Activated CD8-positive, alpha-beta memory T cell treated with anti-CD3 and anti-CD28 coated beads, Interleukin-2, amount 10 ng/mL, durations not matched to agents 7 days and 5 days (primary cell): ENCODE results near the gene USP50. TPM values are rescaled to one million over a fixed set of nuclear protein-coding genes. Genes with fewer than 3 reads are reported as not detected.
"Not testable (repeated sequence)": the region's sequence is repeated elsewhere in the genome, so short reads cannot be mapped to it uniquely, and the experiment has no call there.

ENCODE experiments used
- ATAC-seq: fragments of 150-1000 bp; cut with Tn5 transposase; one replicate; pipeline ENCODE4 v1.10.0; 2021; ENCODE audit warnings: moderate library complexity
- CTCF ChIA-PET: fragments of 350-600 bp; sonication (Branson Sonifier 250); formaldehyde crosslinking; loops from one replicate; lab custom pipeline; 2021; ENCODE audit warnings: antibody characterized with exemption; lab: Charles Lee
- DNase-seq: peaks from one replicate; pipeline ENCODE4 v3.0.0-alpha.2; 2020
- H3K27ac Mint-ChIP-seq: one replicate; pipeline ENCODE4 v1.8.0; 2021; ENCODE audit warnings: mild to moderate bottlenecking, mixed read lengths
- H3K27me3 Mint-ChIP-seq: one replicate; pipeline ENCODE4 v1.8.0; 2021; ENCODE audit warnings: mixed read lengths
- H3K36me3 Mint-ChIP-seq: one replicate; pipeline ENCODE4 v1.8.0; 2021; ENCODE audit warnings: mild to moderate bottlenecking, mixed read lengths
- H3K4me1 Mint-ChIP-seq: one replicate; pipeline ENCODE4 v1.8.0; 2021; ENCODE audit warnings: mixed read lengths
- H3K4me3 Mint-ChIP-seq: one replicate; pipeline ENCODE4 v1.8.0; 2021; ENCODE audit warnings: mild to moderate bottlenecking, moderate library complexity, mixed read lengths
- H3K9me3 Mint-ChIP-seq: one replicate; pipeline ENCODE4 v1.8.0; 2022; ENCODE audit warnings: low read depth, mixed read lengths
- total RNA-seq, 2 experiments: library from RNA; stranded (reverse); gene quantifications; one replicate each; pipeline ENCODE4 v1.2.3, GENCODE V29; 2021

USP50 gene
- total RNA-seq, 2 experiments from 2014 or later: not detected

- no peak for DNase-seq
- no peak overlapping the region for H3K4me3 Mint-ChIP-seq
- H3K27ac Mint-ChIP-seq: no peak overlapping the region
- H3K36me3 Mint-ChIP-seq: no peaks in the 10 kb centered on the region
- peaks cover 17% of the 10 kb centered on the region for H3K27me3 Mint-ChIP-seq
- CTCF ChIA-PET: interaction anchor here (0.6 kb wide), 1 partner anchor 31 kb away, joined by 5 read pairs; no protein-coding TSS in a partner anchor
- ATAC-seq: no peak
- H3K4me1 Mint-ChIP-seq: peaks cover 2% of the 10 kb centered on the region
- no peaks in the 10 kb centered on the region for H3K9me3 Mint-ChIP-seq
These were observed 2.1 kb downstream of the USP50 start for GRCh38 chr15:50544368-50544767.

GRCh38 chr15:50543556-50543955 lies 2.9 kb downstream of the USP50 start:
- Mint-ChIP-seq H3K4me1 (peaks cover 2% of the 10 kb centered on the region), H3K9me3 (no peaks in the 10 kb centered on the region), H3K27me3 (peaks cover 17% of the 10 kb centered on the region), H3K27ac (no peak overlapping the region), H3K4me3 (no peak overlapping the region), H3K36me3 (no peaks in the 10 kb centered on the region)
- DNase-seq: no peak
- no peak for ATAC-seq
- CTCF ChIA-PET: interaction anchor here (1.0 kb wide), 1 partner anchor 19 kb away, joined by 6 read pairs; no protein-coding TSS in a partner anchor

DNA sequence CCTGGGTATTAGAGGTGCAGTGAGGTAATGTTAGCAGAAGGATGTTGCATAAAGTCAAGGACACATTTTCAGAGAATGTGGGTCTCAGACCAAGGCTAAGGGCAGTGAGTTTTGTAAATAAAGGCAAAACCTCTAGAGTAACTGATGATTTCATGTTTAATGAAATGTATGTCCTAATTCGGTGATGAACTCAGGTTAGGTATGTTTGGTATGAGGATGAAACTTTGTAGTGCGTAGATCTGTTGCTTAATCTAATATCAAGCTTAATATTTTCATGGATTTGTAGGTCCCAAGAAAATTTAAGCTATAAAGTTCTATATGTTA lies 3.6 kb downstream of the USP50 start:
- H3K27me3 Mint-ChIP-seq: peaks cover 19% of the 10 kb centered on the region
- CTCF ChIA-PET: interaction anchor here (1.0 kb wide), 1 partner anchor 19 kb away, joined by 6 read pairs; no protein-coding TSS in a partner anchor
- no peaks in the 10 kb centered on the region for H3K36me3 Mint-ChIP-seq
- ATAC-seq: no peak
- no peak overlapping the region for H3K4me3 Mint-ChIP-seq
- peaks cover 2% of the 10 kb centered on the region for H3K4me1 Mint-ChIP-seq
- no peak for DNase-seq
- no peak overlapping the region for H3K27ac Mint-ChIP-seq
- no peaks in the 10 kb centered on the region for H3K9me3 Mint-ChIP-seq

- peaks cover 4% of the 10 kb centered on the region for H3K27me3 Mint-ChIP-seq
- DNase-seq (no peak), ATAC-seq (peak; percentile 27)
- no peak overlapping the region for H3K27ac Mint-ChIP-seq
- CTCF ChIA-PET: no interaction called here
- peaks cover 10% of the 10 kb centered on the region for H3K4me1 Mint-ChIP-seq
- H3K36me3 Mint-ChIP-seq: no peaks in the 10 kb centered on the region
- no peak overlapping the region for H3K4me3 Mint-ChIP-seq
- no peaks in the 10 kb centered on the region for H3K9me3 Mint-ChIP-seq
These were observed 14.7 kb downstream of the USP50 start for GRCh38 chr15:50531766-50532165.

GRCh38 chr15:50531163-50531562 lies 15.3 kb downstream of the USP50 start:
- CTCF ChIA-PET: no interaction called here
- Mint-ChIP-seq H3K27me3 (peaks cover 4% of the 10 kb centered on the region), H3K9me3 (no peaks in the 10 kb centered on the region), H3K4me1 (peaks cover 10% of the 10 kb centered on the region), H3K4me3 (no peak overlapping the region), H3K27ac (no peak overlapping the region), H3K36me3 (no peaks in the 10 kb centered on the region)
- ATAC-seq: no peak
- no peak for DNase-seq

DNA sequence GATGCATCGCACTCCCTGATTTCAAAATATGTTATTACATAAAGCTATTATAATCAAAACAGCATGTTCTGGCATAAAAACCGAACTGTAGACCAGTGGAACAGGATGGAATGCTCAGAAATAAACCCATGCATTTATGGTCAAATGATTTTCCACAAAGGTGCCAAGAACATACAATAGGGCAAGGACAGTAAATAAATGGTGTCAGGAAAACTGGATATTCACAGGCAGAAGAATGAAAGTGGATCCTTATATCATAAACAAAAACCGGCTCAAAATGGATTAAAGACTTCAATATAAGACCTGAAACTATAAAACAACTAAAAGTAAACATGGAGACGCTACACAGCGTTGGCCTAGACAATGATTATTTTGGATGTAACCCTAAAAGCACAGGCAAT lies 22.6 kb downstream of the USP50 start:
- CTCF ChIA-PET: no interaction called here
- H3K4me1 Mint-ChIP-seq: no peaks in the 10 kb centered on the region
- no peaks in the 10 kb centered on the region for H3K9me3 Mint-ChIP-seq
- no peak for DNase-seq
- no peaks in the 10 kb centered on the region for H3K36me3 Mint-ChIP-seq
- H3K27me3 Mint-ChIP-seq: no peaks in the 10 kb centered on the region
- H3K27ac Mint-ChIP-seq: no peak overlapping the region
- H3K4me3 Mint-ChIP-seq: no peak overlapping the region
- ATAC-seq: no peak

GRCh38 chr15:50519740-50520425 lies 26.6 kb downstream of the USP50 start:
- Mint-ChIP-seq H3K36me3 (no peaks in the 10 kb centered on the region), H3K4me3 (no peak overlapping the region), H3K27me3 (no peaks in the 10 kb centered on the region), H3K9me3 (no peaks in the 10 kb centered on the region), H3K4me1 (no peaks in the 10 kb centered on the region), H3K27ac (no peak overlapping the region)
- ATAC-seq: no peak
- DNase-seq: no peak
- CTCF ChIA-PET: no interaction called here

- no peak overlapping the region for H3K4me3 Mint-ChIP-seq
- no peaks in the 10 kb centered on the region for H3K9me3 Mint-ChIP-seq
- H3K4me1 Mint-ChIP-seq: no peaks in the 10 kb centered on the region
- H3K36me3 Mint-ChIP-seq: peaks cover 2% of the 10 kb centered on the region
- DNase-seq: no peak
- ATAC-seq: no peak
- H3K27me3 Mint-ChIP-seq: no peaks in the 10 kb centered on the region
- CTCF ChIA-PET: interaction anchor here (0.7 kb wide), 1 partner anchor 31 kb away, joined by 5 read pairs; no protein-coding TSS in a partner anchor
- H3K27ac Mint-ChIP-seq: no peak overlapping the region
These were observed 33.5 kb downstream of the USP50 start for GRCh38 chr15:50513001-50513400.

- no peak for ATAC-seq
- peaks cover 10% of the 10 kb centered on the region for H3K36me3 Mint-ChIP-seq
- H3K27me3 Mint-ChIP-seq: no peaks in the 10 kb centered on the region
- H3K4me3 Mint-ChIP-seq: no peak overlapping the region
- no peaks in the 10 kb centered on the region for H3K9me3 Mint-ChIP-seq
- no peak for DNase-seq
- peaks cover 11% of the 10 kb centered on the region for H3K4me1 Mint-ChIP-seq
- CTCF ChIA-PET: interaction anchor here (0.6 to 0.9 kb wide), 2 partner anchors 44 to 167 kb away, joined by 3 to 4 read pairs; no protein-coding TSS in a partner anchor
- no peak overlapping the region for H3K27ac Mint-ChIP-seq
These were observed 40.3 kb downstream of the USP50 start for GRCh38 chr15:50506121-50506520.

- H3K27me3 Mint-ChIP-seq, DNase-seq, ATAC-seq, H3K9me3 Mint-ChIP-seq, H3K27ac Mint-ChIP-seq, CTCF ChIA-PET, H3K4me3 Mint-ChIP-seq: not testable (repeated sequence)
- Mint-ChIP-seq H3K36me3 (peaks cover 11% of the 10 kb centered on the region), H3K4me1 (peaks cover 11% of the 10 kb centered on the region)
These were observed 40.8 kb downstream of the USP50 start for GRCh38 chr15:50505656-50506055.

DNA sequence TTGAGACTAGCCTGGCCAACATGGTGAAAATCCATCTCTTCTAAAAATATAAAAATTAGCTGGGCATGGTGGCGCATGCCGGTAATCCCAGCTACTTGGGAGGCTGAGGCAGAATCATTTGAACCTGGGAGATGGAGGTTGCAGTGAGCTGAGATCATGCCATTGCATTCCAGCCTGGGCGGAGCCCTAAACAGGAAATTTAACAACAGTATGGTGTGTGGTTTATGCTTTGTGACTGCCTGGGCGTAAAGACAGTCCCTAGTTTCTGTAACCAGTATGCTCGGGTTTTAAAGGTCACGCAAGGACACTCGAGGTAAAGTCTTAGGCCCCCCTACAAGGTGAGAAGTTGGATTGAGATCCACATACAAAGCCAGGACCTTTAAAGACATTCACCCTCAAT lies 43.3 kb downstream of the USP50 start:
- Mint-ChIP-seq H3K9me3 (no peaks in the 10 kb centered on the region), H3K36me3 (peaks cover 22% of the 10 kb centered on the region), H3K4me3 (no peak overlapping the region), H3K27ac (no peak overlapping the region), H3K27me3 (no peaks in the 10 kb centered on the region), H3K4me1 (peaks cover 11% of the 10 kb centered on the region)
- CTCF ChIA-PET: interaction anchor here (0.7 to 1.4 kb wide), 2 partner anchors 18 to 156 kb away, joined by 3 to 4 read pairs; no protein-coding TSS in a partner anchor
- DNase-seq: no peak
- ATAC-seq: no peak

DNA sequence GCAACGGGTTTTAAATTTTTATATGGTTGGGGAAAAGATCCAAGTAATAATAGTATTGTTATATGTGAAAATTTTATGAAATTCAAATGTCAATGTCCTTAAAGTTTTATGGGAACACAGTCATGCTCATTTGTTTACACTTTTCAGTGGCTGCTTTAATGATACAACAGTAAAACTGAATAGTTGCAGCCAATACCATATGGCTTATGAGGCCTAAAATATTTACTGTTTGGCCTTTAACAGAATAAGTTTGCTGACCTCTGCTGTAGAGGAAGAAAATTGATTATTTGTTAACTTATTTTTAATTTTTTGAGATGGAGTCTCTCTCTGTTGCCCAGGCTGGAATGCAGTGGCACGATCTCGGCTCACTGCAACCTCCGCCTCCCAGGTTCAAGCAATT lies 44.7 kb downstream of the USP50 start:
- no peak for ATAC-seq
- no peak for DNase-seq
- Mint-ChIP-seq H3K4me1 (peaks cover 11% of the 10 kb centered on the region), H3K36me3 (peaks cover 25% of the 10 kb centered on the region), H3K27me3 (no peaks in the 10 kb centered on the region), H3K9me3 (no peaks in the 10 kb centered on the region), H3K27ac (no peak overlapping the region), H3K4me3 (no peak overlapping the region)
- CTCF ChIA-PET: no interaction called here

- no peak for ATAC-seq
- CTCF ChIA-PET: no interaction called here
- peaks cover 33% of the 10 kb centered on the region for H3K36me3 Mint-ChIP-seq
- H3K9me3 Mint-ChIP-seq: no peaks in the 10 kb centered on the region
- no peak overlapping the region for H3K4me3 Mint-ChIP-seq
- DNase-seq: no peak
- peaks cover 11% of the 10 kb centered on the region for H3K4me1 Mint-ChIP-seq
- H3K27ac Mint-ChIP-seq: no peak overlapping the region
- H3K27me3 Mint-ChIP-seq: no peaks in the 10 kb centered on the region
These were observed 46.1 kb downstream of the USP50 start for GRCh38 chr15:50500352-50500751.

DNA sequence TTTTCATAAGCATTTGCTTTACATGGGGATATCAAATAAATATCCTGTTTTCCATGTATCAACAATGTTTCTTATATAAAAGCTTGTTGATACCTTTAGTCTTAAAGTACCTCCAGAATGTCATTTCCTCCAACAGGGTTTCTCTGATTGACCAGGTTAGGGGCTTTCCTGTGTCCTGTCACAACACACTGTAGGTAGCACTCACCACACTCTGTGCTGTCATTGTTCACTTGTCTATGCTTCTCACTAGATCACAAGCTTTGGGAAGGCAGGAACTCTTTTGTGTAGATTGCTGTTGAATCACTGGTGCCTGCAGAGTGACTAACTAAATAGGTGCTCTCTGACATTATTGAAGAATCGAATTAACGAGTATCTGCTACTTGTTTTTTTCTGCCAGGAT lies 49.8 kb downstream of the USP50 start:
- CTCF ChIA-PET: no interaction called here
- Mint-ChIP-seq H3K36me3 (peaks cover 42% of the 10 kb centered on the region), H3K4me1 (no peaks in the 10 kb centered on the region), H3K27ac (no peak overlapping the region), H3K27me3 (no peaks in the 10 kb centered on the region), H3K4me3 (no peak overlapping the region), H3K9me3 (no peaks in the 10 kb centered on the region)
- ATAC-seq: no peak
- DNase-seq: no peak
